Lung (tissue), 12 donors: ENCODE data around the gene MAGED2. TPM values are rescaled to one million over a fixed set of nuclear protein-coding genes. Genes with fewer than 3 reads are reported as not detected.

ENCODE experiments used
- ATAC-seq: fragments of 200-7000 bp; cut with Tn5 transposase; one replicate; pipeline ENCODE4 v1.9.1; 2020; ENCODE audit warnings: moderate number of reproducible peaks; ENCODE audit not compliant: insufficient read depth, low FRiP score
- DNase-seq, 3 donors: peaks; one replicate each; pipeline ENCODE4 v3.0.0-alpha.2; 2013 to 2017
- H3K27ac ChIP-seq, 2 donors: one replicate each; pipeline ENCODE4 v1.5.1; 2013; ENCODE audit warnings: mild to moderate bottlenecking in 2 of 2, moderate library complexity in 2 of 2, control low read depth in 1 of 2, inconsistent platforms in 1 of 2, low read depth in 1 of 2, low read length in 1 of 2
- H3K27me3 ChIP-seq, 3 donors: one replicate each; pipeline ENCODE4 v1.5.1; 2013; ENCODE audit warnings: low read length in 2 of 3; ENCODE audit not compliant: control insufficient read depth in 3 of 3, insufficient read depth in 3 of 3
- H3K36me3 ChIP-seq, 4 donors: one replicate each; pipeline ENCODE4 v1.5.1; 2013; ENCODE audit warnings: low read length in 4 of 4, mild to moderate bottlenecking in 1 of 4, moderate library complexity in 1 of 4; ENCODE audit not compliant: control insufficient read depth in 4 of 4, insufficient read depth in 4 of 4
- H3K4me1 ChIP-seq, 5 donors: one replicate each; pipeline ENCODE4 v1.5.1; 2013; ENCODE audit warnings: low read length in 5 of 5, mild to moderate bottlenecking in 2 of 5, moderate library complexity in 1 of 5; ENCODE audit not compliant: control insufficient read depth in 5 of 5, insufficient read depth in 5 of 5
- H3K4me3 ChIP-seq: one replicate; pipeline ENCODE4 v1.5.1; 2013; ENCODE audit warnings: mild to moderate bottlenecking, control low read depth, moderate library complexity
- H3K9ac ChIP-seq, 2 donors: one replicate each; pipeline ENCODE4 v1.5.1; 2013; ENCODE audit warnings: low read length in 2 of 2, control low read depth in 1 of 2; ENCODE audit not compliant: insufficient read depth in 1 of 2
- H3K9me3 ChIP-seq, 4 donors: one replicate each; pipeline ENCODE4 v1.5.1; 2013; ENCODE audit warnings: low read length in 3 of 4, mild to moderate bottlenecking in 1 of 4, moderate library complexity in 1 of 4; ENCODE audit not compliant: control insufficient read depth in 4 of 4, insufficient read depth in 3 of 4
- WGBS, 2 donors: extraction: QIAGEN DNeasy Blood & Tissue Kit; methylation state at CpG; one replicate each; pipeline ENCODE4 v1.1.7; 2013; 5-methylcytosine and 5-hydroxymethylcytosine counted together
- polyA plus RNA-seq, 2 donors: library from polyadenylated mRNA; stranded (reverse); fragments of 200-250 nt; gene quantifications; one replicate each; pipeline ENCODE4 v1.2.1, GENCODE V29; 2013
- total RNA-seq, 2 donors: library from RNA; depleted of rRNA in 1 of 2; stranded (reverse); fragments of >200 nt in 1 of 2; gene quantifications; one replicate each; pipeline ENCODE4 v1.2.1, GENCODE V29; 2014 to 2021
- TF ChIP-seq, protein P1 (sequence below): IDR thresholded peaks from 2 replicates; pipeline ENCODE4 v1.5.1; 2012; ENCODE audit warnings: mild to moderate bottlenecking; ENCODE audit errors: control extremely low read depth, extremely low read depth
- donor health status: control.
- donor health status: control.
- donor health status: Bipolar disorder and iron deficiency.
- donor health status: healthy.
- donor health status: DM: yes; HTN: yes; CAD: no.

MAGED2 gene
- total and polyA plus RNA-seq, 4 donors: 75.8 to 276 (median 95.0) TPM

DNA sequence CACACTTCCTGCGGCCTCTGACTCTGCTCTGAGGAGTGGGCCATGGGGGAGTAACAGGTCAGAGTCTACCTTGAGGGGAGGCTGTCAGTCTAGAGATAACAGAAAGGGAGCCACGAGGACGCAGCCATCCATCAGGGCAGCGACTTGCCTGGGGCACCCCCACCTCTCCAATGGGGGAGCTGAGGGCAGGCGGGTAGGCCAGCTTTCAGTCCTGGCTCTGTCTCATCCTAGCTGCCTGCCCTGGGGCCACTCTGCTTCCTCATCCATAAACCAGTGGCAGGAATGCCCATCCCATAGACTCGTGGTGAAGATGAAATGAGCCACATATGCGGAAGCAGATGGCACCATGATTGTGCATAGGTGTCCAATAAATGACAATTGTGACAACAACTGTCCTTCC, 13.2 kb downstream of the MAGED2 start:
- ATAC-seq (no peak), DNase-seq (no peak)
- TF ChIP-seq, protein P1, sequence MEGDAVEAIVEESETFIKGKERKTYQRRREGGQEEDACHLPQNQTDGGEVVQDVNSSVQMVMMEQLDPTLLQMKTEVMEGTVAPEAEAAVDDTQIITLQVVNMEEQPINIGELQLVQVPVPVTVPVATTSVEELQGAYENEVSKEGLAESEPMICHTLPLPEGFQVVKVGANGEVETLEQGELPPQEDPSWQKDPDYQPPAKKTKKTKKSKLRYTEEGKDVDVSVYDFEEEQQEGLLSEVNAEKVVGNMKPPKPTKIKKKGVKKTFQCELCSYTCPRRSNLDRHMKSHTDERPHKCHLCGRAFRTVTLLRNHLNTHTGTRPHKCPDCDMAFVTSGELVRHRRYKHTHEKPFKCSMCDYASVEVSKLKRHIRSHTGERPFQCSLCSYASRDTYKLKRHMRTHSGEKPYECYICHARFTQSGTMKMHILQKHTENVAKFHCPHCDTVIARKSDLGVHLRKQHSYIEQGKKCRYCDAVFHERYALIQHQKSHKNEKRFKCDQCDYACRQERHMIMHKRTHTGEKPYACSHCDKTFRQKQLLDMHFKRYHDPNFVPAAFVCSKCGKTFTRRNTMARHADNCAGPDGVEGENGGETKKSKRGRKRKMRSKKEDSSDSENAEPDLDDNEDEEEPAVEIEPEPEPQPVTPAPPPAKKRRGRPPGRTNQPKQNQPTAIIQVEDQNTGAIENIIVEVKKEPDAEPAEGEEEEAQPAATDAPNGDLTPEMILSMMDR: no peak
- 80 to 86% methylated on average over 6 to 7 of the region's 7 CpGs for WGBS, 2 donors
- H3K36me3 ChIP-seq: peaks cover 0 to 3% (median 1%) of the 10 kb centered on the region in 4 donors
- no peaks in the 10 kb centered on the region for H3K27me3 ChIP-seq
- H3K27ac ChIP-seq: no peak overlapping the region
- H3K9me3 ChIP-seq: no peaks in the 10 kb centered on the region
- H3K4me3 ChIP-seq: no peak overlapping the region
- H3K4me1 ChIP-seq: no peaks in the 10 kb centered on the region
- H3K9ac ChIP-seq: no peak overlapping the region

DNA sequence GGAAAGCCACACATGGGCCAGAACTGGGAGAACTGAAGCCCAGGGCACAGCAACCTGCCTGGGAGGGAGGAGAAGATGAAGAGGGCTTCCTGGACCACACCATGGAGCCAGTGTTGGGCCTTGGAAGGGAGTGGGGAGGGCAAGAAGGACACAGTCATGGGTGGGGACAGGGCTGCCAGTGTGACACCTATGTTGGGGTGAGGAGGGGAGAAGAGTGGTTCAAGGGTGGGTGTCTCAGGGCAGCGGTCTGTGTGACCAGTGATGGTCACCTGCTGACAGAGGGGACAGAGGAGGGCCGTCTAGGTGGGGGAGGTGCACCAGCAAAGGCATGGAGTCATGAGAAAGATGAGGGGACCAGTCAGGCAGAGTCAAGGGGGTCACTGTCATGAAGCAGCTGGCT, 13.8 kb downstream of the MAGED2 start:
- TF ChIP-seq, protein P1: no peak
- no peaks in the 10 kb centered on the region for H3K9me3 ChIP-seq
- H3K4me1 ChIP-seq: no peaks in the 10 kb centered on the region
- DNase-seq: no peak
- no peaks in the 10 kb centered on the region for H3K27me3 ChIP-seq
- H3K9ac ChIP-seq: no peak overlapping the region
- no peak for ATAC-seq
- WGBS, 2 donors: 68 to 100% methylated on average over 2 of the region's 2 CpGs
- no peak overlapping the region for H3K27ac ChIP-seq
- no peak overlapping the region for H3K4me3 ChIP-seq
- peaks cover 0 to under 1% (median 0%) of the 10 kb centered on the region in 4 donors for H3K36me3 ChIP-seq

DNA sequence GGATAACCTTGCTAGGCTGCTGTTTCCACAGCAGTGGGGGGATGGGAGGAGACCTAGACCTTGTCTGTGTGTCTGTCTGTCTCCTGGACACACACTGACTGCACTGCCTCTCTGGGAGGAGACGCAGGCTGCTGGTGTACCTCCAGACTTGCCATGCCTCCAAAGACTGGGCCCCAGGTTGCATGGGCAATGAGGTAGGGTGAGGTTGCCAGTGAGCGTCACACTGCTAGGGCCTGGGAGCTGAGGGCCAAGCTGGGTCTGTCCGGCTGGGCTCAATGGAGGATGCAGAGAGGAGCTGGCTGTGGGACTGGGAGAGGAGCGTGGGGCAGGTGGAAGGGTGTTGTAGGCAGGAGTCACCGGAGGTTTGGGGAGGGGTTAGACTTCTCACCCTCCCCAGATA, 16.6 kb downstream of the MAGED2 start:
- Histone ChIP-seq H3K27me3 (no peaks in the 10 kb centered on the region), H3K9me3 (peaks cover 0 to 3% (median under 1%) of the 10 kb centered on the region in 4 donors), H3K36me3 (no peaks in the 10 kb centered on the region), H3K4me1 (no peaks in the 10 kb centered on the region), H3K4me3 (no peak overlapping the region), H3K27ac (no peak overlapping the region), H3K9ac (no peak overlapping the region)
- WGBS, 2 donors: 88 to 96% methylated on average over 4 to 5 of the region's 5 CpGs
- no peak for DNase-seq
- no peak for ATAC-seq
- TF ChIP-seq, protein P1: no peak

DNA sequence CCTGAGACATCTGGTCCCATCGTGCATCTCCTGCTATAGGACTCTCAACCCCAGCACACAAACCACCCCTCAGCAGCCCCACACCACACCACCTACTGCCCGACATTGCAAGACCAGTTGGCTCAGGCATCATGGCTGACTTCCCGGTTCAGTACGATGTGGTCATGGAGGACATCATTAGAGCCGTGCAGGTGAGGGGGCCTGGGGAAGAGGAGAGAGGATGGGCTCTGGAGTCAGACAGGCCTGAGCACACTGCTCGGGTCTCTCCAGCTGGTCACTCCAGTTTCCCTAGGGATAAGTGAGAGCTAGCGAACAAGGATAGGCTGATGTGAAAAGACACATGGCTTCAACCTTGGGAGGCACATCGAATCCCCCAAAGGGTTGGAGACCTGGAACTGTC, 17.2 kb downstream of the MAGED2 start:
- no peak for ATAC-seq

More for the DNA sequence above, 17.2 kb downstream of the MAGED2 start:
- DNase-seq: no peak
- no peaks in the 10 kb centered on the region for H3K36me3 ChIP-seq
- peaks cover 0 to 3% (median under 1%) of the 10 kb centered on the region in 4 donors for H3K9me3 ChIP-seq
- no peak overlapping the region for H3K9ac ChIP-seq
- no peaks in the 10 kb centered on the region for H3K4me1 ChIP-seq
- no peak overlapping the region for H3K4me3 ChIP-seq
- H3K27ac ChIP-seq: no peak overlapping the region
- 88 to 95% methylated on average over 7 to 8 of the region's 8 CpGs for WGBS, 2 donors
- TF ChIP-seq, protein P1: no peak
- no peaks in the 10 kb centered on the region for H3K27me3 ChIP-seq
